HL-60/S4 treated with retinoic acid at 250 ng/mL for 4 days and 3 days (cell line): Measurements from ENCODE around the gene SIRPD.

ENCODE experiments used
- in situ Hi-C: fragments of 300-500 bp; cut with MboI; formaldehyde crosslinking; loops from 2 replicates; pipeline ENCODE4 v1.7.0; 2022; ENCODE audit warnings: low sequenced_read_pairs

The SIRPD gene

GRCh38 chr20:1538655-1539054 is 18.9 kb downstream of the SIRPD start:
- in situ Hi-C loops: loop anchor here (10.0 to 25.0 kb wide), 2 partner anchors 99 to 196 kb away; no protein-coding TSS in a partner anchor

DNA sequence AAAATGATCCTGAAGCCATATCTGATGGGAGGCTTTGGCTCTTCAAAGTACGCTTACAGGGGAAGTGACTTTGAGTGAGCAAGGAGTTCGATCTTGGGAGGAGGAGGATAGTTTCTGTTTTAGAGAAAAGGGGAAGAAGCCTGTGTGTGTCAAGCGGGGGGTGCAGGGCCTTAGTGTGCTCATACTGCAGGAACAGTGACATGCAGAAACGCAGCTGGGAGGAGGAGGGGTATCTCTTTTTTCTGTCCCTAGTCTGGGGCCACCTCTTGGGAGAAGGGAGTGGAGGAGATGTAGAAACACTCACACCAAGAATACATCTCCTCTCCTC is 19.8 kb downstream of the SIRPD start:
- in situ Hi-C loops: loop anchor here (10.0 to 25.0 kb wide), 2 partner anchors 100 to 197 kb away; no protein-coding TSS in a partner anchor

- in situ Hi-C loops: loop anchor here (10.0 to 25.0 kb wide), 2 partner anchors 100 to 198 kb away; no protein-coding TSS in a partner anchor
Observed at GRCh38 chr20:1536893-1537730, 20.4 kb downstream of the SIRPD start.

DNA sequence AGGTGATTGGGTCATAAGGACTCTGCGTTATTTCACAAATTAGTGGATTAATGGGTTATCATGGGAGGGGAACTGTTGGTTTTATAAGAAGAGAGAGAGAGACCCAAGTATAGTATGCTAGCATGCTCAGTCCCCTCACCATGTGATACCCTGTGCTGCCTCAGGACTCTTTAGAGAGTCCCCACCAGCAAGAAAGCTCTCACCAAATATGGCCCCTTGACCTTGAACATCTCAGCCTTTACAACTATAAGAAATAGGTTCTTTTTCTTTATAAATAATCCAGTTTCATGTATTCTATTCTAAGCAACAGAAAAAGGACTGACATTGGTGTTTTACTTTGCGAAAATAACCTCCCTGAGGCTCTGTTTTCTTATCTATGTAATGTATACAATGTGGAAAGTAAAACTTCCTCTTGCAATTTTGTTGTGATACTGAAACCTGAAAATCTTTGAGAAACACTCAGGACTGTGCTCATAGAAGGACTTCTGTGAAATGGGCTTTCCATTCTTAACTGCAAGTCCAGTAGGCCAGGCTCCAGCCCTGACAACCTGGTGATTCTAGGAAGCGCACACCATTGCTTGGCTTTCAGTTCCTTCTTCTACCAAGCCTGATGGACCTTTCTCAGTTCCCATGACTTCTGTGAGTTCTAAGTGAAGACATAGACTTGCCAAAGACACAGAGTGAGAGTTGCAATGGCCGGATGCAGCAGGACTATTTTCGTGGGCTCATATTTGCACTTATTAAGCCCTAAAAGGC is 21.9 kb downstream of the SIRPD start:
- in situ Hi-C loops: loop anchor here (10.0 to 25.0 kb wide), 2 partner anchors 102 to 199 kb away; no protein-coding TSS in a partner anchor

- in situ Hi-C loops: loop anchor here (10.0 to 25.0 kb wide), 2 partner anchors 103 to 200 kb away; no protein-coding TSS in a partner anchor
Observed at GRCh38 chr20:1534526-1534925, 23.0 kb downstream of the SIRPD start.

DNA sequence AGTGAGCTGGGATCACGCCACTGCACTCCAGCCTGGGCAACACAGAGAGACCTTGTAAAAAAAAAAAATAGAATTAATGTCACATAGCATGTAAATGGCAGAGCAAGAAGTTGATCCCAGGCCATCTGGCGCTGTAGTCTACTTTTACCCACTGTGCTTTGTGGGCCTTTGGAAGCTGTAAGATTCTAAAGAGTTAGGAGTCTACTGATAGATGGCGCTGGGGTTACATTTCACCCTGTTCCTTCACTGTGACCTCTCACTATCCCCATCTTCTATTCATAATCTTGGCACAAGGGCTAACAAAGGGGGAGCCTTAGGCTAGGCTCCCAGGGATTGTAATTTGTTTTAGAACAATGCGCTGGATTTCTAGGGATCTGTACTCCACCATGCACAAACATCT is 24.4 kb downstream of the SIRPD start:
- in situ Hi-C loops: loop anchor here (10.0 to 25.0 kb wide), 2 partner anchors 104 to 202 kb away; no protein-coding TSS in a partner anchor

- in situ Hi-C loops: loop anchor here (25.0 kb wide), 1 partner anchor 108 kb away; no protein-coding TSS in a partner anchor
Observed at GRCh38 chr20:1528811-1529210, 28.7 kb downstream of the SIRPD start.

GRCh38 chr20:1527923-1528322 is 29.6 kb downstream of the SIRPD start:
- in situ Hi-C loops: loop anchor here (25.0 kb wide), 1 partner anchor 109 kb away; no protein-coding TSS in a partner anchor

DNA sequence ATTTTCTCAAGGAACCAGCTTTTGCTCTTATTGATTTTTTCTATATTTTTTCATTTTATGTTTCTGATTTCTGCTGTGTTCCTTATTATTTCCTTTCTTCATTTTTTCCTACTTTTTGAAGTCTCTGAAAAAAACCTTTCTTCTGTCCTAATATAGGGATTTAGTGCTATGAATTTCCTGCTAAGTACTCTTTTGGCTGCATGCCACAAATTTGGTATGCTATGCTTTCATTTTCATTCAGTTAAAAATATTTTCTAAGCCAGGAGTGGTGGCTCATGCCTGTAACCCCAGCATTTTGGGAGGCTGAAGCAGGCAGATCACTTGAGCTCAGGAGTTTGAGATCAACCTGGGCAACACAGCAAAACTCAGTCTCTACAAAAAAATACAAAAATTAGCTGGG is 30.6 kb downstream of the SIRPD start:
- in situ Hi-C loops: loop anchor here (25.0 kb wide), 1 partner anchor 110 kb away; no protein-coding TSS in a partner anchor

GRCh38 chr20:1526310-1526709 is 31.2 kb downstream of the SIRPD start:
- in situ Hi-C loops: loop anchor here (25.0 kb wide), 1 partner anchor 111 kb away; no protein-coding TSS in a partner anchor

DNA sequence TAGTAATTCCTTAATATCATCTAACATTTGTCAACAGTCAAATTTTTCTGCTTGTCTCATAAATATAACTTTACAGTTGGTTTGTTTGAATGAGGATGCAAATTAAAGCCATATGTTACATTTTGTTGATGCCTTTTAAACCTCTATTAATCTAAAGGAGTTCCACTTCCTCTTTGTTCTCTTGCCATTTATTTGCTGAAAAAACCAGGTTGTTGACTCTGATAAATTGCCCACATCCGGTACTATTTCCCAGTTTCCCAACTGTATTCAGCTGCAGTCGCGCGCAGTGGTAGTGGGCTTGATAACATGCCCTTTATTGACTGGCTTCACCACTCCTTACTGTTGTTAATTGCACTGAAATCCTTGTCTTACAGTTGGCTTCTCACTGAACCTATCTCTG is 33.5 kb downstream of the SIRPD start:
- in situ Hi-C loops: no loop called here

DNA sequence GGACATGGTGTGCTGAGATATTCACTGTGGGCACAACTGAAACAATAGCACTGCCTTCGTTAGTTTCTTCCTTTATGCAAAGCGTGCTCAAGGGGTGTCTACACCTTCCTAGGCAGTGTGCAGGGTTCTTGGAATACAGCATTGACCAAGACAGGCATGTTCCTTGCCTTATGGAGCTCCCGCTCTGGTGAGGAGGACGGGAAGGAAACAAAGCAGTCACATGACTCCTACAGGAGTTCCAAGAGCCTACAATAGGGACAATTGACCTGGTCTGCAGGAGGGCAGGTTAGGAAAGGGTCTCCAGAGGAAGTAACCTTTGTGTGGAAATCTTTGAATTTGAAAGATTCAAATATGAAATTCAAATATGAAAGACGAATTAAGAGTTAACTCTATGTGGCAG is 40.5 kb downstream of the SIRPD start:
- in situ Hi-C loops: no loop called here

DNA sequence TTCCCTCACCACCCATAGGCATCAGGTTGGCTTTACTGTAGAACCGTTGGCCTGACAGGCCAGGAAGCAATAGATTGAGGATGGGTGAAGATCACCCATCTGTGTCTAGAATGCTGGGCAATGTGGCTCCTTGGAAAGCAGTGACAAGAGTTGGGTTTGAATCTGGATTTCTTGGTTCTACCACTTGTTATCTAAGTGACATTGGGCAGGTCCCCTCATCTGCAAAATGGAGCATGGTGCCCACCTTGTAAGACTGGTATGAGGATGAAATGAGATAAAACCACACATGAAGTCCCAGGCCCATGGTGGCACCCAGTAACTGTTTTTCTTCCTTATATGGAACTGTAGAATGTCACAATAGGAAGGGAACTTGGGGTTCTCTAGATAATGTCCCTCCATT is 43.7 kb downstream of the SIRPD start:
- in situ Hi-C loops: no loop called here

DNA sequence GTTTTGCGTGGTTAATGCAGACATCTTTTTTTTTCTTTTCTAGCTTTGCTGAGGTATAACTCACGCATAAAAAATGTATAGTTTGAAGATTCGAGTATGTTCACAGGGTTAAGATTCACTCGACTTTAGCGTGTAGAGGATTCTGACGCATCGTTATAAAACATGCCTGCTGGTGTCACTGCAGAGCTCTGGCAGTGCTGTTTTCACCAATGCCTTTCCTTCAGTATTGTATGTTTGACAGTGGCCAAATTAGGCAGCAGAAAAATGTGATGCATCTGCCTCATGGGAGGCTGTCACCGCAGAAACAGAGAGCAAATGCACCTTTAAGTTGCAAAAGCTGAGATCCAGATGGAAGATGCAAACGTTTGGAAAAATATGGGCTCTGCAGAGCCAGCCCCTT is 48.3 kb downstream of the SIRPD start:
- in situ Hi-C loops: no loop called here

DNA sequence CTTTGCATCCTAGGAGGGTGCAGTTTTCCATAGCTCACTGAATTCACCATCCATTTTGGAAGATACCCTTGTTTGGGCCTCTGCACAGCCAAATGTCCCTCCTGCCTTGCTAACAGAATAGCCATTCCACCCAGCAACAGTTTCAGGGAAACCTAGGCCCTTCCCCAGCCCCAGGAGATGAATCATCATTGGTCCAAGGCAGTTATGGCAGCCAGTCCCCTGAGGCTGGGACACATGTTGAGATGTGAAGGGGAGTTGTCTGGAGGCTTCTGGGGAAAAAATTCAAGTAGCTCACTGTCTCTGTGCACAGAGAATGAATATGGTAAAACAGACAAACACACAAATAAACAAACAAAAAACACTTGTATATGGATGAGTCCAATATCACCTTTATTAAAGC is 48.9 kb downstream of the SIRPD start:
- in situ Hi-C loops: no loop called here

GRCh38 chr20:1507276-1507675 is 50.2 kb downstream of the SIRPD start:
- in situ Hi-C loops: no loop called here

GRCh38 chr20:1505871-1506270 is 51.6 kb downstream of the SIRPD start:
- in situ Hi-C loops: no loop called here

GRCh38 chr20:1505361-1505760 is 52.1 kb downstream of the SIRPD start:
- in situ Hi-C loops: no loop called here

DNA sequence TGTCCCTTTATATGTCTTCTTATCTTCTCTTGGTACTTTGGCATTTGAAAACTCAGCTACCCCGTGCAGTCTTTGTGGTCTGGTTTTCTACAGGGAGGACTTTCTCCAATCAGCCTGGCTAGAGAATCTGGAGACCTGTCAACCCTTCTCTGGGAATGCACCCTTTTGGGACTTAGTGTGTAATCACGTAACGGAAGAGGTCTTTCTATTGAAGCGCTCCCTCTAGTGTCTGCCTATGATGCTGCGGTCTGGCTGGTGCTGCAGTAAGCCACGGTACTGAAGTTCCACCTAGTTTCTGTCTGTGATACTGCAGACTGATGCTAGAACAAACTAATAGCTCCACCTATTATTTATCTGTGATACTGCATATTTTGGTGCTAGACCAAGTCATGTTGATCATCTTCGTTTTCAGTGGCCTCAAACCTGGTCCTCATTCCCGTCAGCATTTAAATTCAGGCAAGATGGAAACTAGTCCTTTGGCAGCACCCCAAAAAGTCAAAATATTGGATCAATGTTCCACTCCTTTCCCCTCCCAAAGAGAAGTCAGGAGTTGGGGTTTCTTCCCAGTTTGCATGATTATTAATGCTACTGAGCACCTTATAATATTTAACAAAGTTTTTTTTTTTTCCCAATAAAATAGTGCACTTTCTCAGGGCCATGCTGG is 53.8 kb downstream of the SIRPD start:
- in situ Hi-C loops: no loop called here

DNA sequence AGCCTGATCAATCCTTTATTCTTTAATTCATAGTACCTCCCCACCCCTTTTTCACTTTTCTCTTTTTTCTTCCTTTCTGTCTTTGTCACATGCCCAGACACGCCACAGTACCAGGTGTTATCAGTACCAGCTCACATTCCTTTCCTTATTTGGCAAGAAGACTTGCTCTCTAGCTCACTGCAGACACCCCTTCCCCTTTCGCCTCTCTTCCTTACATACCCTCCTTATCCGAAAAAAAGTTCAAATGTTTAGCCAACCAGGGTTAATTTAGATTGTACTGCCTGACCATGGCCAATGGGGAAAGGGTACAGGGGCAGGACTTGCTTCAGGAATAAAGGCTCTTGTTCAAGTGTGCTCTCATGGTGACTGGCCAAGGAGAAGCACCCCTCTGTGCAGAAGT is 57.0 kb downstream of the SIRPD start:
- in situ Hi-C loops: no loop called here
